Gastroesophageal sphincter (tissue), 3 donors: ENCODE measurements around the gene SSU72.

Source experiments
- CTCF ChIP-seq, 4 experiments: fragments of 200-600 bp in 2 of 4; fragments of 450-650 bp in 2 of 4; sonication (generic) in 1 of 4; IDR thresholded peaks; one replicate each; pipeline ENCODE4 v1.5.1; 2017 to 2019; ENCODE audit warnings: antibody characterized with exemption in 4 of 4, mild to moderate bottlenecking in 2 of 4, moderate library complexity in 2 of 4
- EP300 ChIP-seq: sonication (generic); formaldehyde crosslinking; IDR thresholded peaks from one replicate; pipeline ENCODE4 v1.6.1; 2017; ENCODE audit warnings: antibody characterized with exemption, mild to moderate bottlenecking
- POLR2A ChIP-seq, 2 donors: fragments of 450-650 bp; IDR thresholded peaks; one replicate each; pipeline ENCODE4 v1.6.1; 2017; ENCODE audit warnings: antibody characterized with exemption in 2 of 2, mild to moderate bottlenecking in 2 of 2, moderate library complexity in 1 of 2
- POLR2AphosphoS5 ChIP-seq: sonication (generic); formaldehyde crosslinking; IDR thresholded peaks from one replicate; pipeline ENCODE4 v1.6.1; 2017; ENCODE audit warnings: antibody characterized with exemption

GRCh38 chr1:1615256-1616044 lies 40.8 kb upstream of the SSU72 start, which contains the start of gene MIB2:
- TF ChIP-seq CTCF (IDR thresholded peaks at IDR 0.05) (no peak), POLR2A (IDR thresholded peaks at IDR 0.05) (peak; percentile 74 to 80), EP300 (no peak), POLR2AphosphoS5 (peak; percentile 72)
